Left renal cortex interstitium (tissue), 4 donors: Measurements from ENCODE around the gene PRKN. TPM values are rescaled to one million over a fixed set of nuclear protein-coding genes. Genes with fewer than 3 reads are reported as not detected.

Experiments used
- DNase-seq, 4 donors: peaks; one replicate each; pipeline ENCODE4 v3.0.0-alpha.2; 2013; ENCODE audit warnings: low read depth in 4 of 4, low spot score in 2 of 4, missing footprints in 1 of 4
- polyA plus RNA-seq, 4 donors: library from polyadenylated mRNA; unstranded; fragments of 120-200 nt; gene quantifications; one replicate each; pipeline ENCODE4 v1.2.1, GENCODE V29; 2013; ENCODE audit not compliant: insufficient read length in 4 of 4

Gene PRKN
- polyA plus RNA-seq, 4 donors, result 7.9 to 12.9 (median 9.1) TPM

- no peak for DNase-seq
These were observed 1118.8 kb downstream of the PRKN start for GRCh38 chr6:161608771-161609170.

DNA sequence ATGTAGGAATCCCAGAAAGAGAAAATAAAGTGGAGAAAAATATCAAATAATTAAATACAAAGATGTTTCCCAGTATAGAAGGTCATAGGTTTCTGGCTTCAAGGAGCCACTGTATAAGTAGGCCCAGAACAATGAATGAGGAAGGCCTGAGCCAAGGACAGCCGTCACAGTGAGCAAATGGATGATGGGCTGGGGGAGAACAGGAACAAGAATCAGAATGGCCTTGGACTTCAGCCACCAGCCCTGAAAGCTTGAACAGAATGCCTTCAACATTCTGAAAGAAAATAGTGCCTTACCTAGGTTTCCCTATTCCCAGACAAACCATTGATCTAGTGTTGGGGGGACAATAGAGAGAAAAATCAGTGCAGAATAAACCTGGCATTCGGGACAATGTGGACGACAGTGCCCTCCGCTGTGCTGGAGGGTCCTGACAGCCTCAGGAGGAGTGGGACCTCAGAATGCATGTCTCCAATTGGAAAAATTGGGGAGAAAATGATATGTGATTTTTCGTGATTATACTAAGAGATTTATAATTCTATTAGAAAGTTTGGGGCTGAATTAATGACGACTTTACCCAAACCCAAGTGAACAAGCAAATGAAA is 1119.8 kb downstream of the PRKN start:
- no peak for DNase-seq

GRCh38 chr6:161602359-161602758 is 1125.2 kb downstream of the PRKN start:
- no peak for DNase-seq

DNA sequence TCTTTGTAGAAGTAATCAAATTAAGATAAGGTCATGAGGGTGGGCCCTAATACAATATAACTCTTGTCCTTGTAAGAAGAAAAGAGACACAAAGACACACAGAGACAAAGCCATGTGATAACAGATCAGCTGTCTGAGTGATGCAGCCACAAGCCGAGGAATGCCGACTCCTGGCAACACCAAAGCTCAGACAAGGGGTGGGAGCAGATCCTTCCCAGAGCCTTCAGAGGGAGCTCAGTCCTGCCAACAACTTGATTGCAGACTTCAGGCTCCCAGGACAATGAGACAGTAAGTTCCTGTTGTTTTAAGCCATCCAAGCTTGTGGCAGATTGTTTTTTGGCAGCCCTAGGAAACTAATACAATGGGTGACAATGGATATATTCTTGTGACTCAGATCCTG is 1128.7 kb downstream of the PRKN start:
- no peak for DNase-seq

GRCh38 chr6:161596807-161597520 is 1130.6 kb downstream of the PRKN start:
- DNase-seq, result no peak

DNA sequence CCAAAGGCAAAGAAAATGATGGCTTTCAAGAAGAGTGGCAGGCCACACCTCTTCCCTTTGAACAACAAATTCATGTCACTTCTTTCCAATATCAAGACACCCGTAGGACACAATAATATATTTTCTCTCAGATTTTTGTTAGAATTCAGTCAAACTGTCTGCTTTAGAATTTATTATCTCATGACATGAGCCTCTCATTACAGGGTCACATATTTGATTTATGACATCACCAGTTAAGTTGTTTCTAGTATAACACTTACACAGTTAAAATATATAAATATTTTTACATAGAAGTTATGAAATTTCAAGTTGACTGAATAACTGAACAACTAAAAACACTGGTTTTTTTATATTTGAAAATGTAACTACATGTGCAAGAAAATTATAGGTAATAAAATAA is 1133.2 kb downstream of the PRKN start:
- DNase-seq, result no peak

- DNase-seq, result no peak
These were observed 1136.5 kb downstream of the PRKN start for GRCh38 chr6:161590961-161591627.

- peak in 2 of 4 donors; percentile 19 to 26 for DNase-seq
These were observed 1140.7 kb downstream of the PRKN start for GRCh38 chr6:161586887-161587286.

- DNase-seq, result no peak
These were observed 1142.8 kb downstream of the PRKN start for GRCh38 chr6:161584621-161585340.

- no peak for DNase-seq
These were observed 1143.5 kb downstream of the PRKN start for GRCh38 chr6:161584051-161584450.

DNA sequence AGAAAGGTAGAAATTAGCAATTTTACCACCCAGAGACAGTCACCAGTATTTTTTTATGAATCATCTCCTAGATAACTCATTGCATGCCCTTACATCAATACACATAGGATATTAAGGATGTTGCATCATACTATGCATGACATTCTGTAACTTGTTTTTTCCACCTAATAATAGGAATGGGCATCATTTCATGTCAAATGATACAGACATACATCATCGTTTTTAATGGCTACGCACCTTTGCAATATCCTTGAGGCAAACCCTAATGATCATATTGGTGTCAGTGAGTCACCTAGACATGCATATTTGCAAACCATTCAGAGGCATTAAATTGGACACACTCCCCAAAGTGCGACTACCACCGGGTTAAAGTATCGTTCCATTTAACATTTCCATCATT is 1144.0 kb downstream of the PRKN start:
- DNase-seq, result no peak

DNA sequence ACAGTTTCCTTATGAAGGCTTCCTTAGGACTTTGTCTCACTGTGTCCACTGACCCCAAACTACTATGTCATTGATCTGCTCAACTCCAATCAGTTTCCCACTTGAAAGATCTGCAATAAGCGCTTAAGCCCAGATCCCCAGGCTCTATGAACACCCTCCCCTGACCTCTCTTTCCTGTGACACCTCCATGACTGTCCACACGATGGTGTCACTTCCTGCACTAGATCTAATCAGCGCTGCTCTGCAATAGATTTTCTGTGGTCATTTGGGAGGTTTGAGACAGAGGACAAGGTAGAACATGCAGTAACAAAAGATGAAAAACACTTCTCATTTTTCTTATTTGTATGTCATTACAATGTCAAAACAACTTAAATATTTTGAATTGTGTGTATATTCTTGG is 1149.1 kb downstream of the PRKN start:
- no peak for DNase-seq

- DNase-seq, result no peak
These were observed 1151.9 kb downstream of the PRKN start for GRCh38 chr6:161575523-161576254.

GRCh38 chr6:161568885-161569456 is 1158.6 kb downstream of the PRKN start:
- no peak for DNase-seq

DNA sequence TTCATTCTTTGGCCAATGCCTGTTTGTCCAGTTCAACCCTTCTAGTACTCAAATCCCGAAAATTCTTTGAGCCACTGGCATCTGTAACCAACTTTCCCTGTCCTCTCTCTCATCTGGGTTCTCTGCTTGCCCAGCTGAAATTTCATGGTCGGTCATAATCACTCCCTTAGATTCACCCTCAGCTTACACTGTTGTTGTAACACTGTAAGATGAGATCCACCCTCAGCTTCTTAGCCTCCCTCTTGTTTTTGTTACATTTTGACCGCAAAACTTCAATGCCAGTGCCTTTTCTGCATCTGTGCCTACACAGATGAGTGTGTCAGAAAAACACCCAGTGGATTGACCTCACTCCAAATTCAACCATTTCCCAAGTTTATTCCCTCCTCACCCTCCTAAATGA is 1162.6 kb downstream of the PRKN start:
- no peak for DNase-seq

DNA sequence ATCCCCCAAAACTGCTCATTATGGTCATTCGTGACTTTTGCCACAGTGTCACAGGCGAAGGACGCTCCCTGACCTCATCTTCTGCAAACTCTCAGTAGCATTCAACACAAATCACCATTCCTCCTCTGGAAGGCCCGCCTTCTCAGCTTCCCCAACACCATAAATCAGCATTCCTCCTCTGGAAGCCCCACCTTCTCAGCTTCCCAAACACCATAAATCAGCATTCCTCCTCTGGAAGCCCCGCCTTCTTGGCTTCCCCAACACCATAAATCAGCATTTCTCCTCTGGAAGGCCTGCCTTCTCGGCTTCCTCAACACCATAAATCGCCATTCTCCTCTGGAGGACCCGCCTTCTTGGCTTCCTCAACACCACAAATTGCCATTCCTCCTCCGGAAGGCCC is 1165.7 kb downstream of the PRKN start:
- DNase-seq, result peak; percentile 47 to 75 (median 60)

DNA sequence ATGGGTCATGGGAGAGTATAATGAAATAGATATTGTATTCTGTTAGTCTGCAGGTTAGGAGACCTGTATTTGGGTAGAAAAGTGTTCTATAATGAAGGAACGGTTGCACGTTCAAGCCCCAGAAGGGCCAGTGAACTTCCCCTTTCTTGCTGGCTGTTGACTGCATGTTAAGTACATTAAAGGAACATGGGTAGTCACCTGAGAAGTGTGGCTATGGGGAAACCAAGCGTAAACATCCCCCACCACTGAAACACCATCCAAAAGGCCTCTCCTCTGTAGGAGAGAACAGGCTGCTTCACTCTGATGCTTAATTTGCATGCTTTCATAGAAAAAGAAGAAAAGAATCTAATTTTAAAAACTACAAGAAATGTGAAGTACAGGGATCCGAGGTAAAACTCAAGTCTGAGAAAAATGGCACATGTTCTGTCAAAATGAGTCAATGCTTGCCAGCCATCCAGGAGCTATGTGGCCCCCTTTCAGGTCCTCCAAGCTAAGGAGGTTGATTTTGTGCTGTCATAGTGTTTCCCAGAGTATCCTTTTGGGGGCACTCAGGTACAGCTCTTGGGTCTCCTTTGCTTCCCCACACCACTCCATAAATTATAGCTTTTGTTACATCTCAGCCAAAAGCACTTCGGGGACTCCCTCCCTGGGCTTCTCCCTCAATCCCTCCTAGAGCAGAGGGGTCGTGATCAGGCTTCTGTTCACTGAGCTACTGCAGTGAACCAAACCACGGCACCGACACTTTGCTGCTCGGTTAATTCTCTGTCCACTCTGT is 1170.0 kb downstream of the PRKN start:
- no peak for DNase-seq

- DNase-seq, result no peak
These were observed 1172.7 kb downstream of the PRKN start for GRCh38 chr6:161554883-161555282.

DNA sequence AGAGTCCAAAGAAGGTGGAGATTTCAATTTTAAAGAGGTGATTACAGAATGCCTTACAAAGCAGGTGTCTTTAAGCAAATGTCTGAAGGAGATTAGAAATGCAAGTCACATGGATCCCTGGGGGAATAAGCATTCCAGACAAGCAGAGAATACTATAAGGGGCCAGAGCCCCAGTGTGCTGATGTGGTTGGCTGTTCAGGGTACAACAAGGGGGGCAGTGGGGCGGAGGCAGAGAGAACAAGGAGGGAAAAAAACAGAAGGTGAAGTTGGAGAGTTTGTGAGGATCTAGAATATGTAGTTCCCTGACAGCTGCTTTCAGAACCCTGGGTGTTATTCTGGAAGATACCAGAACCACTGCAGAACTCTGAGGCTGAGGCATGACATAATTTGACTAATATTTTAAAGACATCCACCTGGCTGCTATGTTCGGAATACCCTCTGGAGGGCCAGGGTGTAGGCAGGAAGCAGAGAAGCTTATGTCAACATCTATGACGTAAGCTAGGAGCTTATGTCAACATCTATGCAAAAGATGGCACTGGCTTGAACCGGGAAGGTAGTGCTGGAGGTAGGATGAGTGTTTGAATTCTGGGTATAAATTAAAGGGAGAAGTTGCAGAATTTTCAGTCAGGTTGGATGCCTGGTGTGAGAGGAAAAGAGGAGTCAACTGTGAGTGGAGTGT is 1177.5 kb downstream of the PRKN start:
- DNase-seq, result no peak
